HG03457 (cell line): ENCODE measurements around the gene AMOT.

Experiments
- ATAC-seq: cut with Tn5 transposase; IDR thresholded peaks from one replicate; pipeline ENCODE4 v1.9.1; 2021; ENCODE audit warnings: moderate number of reproducible peaks; ENCODE audit not compliant: unreplicated experiment

Gene AMOT

DNA sequence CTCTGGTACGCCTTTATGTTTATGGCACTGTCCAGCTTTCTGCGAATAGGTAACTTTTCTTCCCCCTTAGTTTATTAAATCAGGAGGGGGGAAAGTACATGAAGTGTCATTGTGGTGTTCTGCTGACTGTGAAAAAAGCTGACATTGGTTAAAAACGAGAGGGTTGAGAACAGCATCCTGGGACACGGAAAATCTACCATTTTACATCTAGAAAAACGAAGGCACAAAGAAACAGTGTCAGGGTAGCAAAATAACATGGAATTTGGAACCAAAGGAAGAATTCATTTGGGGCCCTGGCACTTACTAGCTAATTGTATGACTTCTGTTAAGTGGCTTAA, 1.2 kb upstream of the AMOT start:
- ATAC-seq = no peak

DNA sequence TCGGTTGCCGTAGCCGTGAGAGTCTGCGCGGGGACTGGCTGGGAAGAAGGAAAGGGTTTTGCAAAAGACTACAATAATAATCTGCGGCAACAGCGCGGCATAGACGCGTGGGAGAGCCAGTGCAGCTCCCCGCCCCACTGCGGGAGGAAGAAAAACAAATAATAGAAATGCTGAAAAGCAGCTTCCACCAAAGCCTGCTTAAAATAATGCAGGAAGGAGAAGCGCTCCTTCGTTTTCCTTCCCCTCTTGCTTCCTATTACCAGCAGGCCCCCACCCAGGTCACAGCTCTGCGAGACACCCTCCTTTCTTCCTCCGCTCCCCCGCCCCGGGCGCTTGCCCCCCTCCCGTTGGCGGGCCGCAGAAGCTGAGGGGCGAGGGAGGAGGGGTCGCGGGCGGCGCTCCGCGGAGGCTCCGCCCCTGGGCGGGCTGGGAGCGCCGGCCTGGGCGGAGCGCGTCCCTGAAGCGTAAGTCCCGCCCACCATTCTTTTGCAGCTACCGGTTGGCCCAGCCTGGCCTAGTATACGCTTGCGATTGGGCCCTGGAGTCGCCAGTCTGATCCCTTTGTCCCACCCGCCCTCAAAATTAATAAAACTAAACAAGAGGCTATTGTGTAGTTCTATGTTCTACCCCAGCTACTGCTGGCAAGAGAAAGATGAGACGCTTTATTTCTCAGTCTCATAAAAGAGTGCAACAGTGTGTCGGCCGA, 636 bp upstream of the AMOT start:
- peak; percentile 100 for ATAC-seq

DNA sequence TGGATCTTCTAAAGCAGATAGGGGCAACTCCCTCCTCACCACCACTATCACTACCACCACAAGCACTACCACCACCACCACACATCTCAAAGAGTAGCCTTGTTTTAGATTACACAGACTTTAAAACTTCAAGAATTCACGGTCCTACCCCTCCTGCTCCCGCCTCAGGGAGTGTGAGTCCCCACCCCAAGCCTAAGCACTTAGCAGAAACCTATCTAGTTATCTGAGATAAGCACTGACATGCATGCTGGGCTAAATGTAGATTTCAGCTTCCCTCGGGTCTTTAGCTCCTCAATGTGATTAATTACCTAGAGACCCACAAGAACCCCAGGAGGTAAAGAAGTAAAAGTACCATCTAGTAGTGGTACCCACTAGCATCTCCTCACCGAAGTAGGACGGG, 775 bp downstream of the AMOT start:
- ATAC-seq = no peak

DNA sequence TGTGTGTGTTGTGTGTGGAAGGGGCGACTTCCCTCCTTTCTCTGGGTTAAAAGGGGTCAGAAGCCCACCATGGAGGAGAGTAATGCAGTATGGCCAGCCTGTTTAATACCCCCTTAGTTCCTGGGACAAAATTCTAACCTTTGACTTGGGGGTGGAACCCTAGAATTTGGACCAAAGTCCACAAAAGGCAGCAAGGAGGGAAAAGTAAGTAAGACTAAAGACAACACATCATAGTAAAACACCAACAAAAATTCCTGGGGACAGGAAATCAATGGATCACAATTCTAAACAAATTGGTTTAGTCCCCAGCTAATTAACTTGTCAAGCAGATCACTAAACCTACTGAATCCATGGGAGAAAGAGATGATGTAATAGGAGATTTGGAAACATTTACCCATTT, 3.1 kb downstream of the AMOT start:
- no peak for ATAC-seq

DNA sequence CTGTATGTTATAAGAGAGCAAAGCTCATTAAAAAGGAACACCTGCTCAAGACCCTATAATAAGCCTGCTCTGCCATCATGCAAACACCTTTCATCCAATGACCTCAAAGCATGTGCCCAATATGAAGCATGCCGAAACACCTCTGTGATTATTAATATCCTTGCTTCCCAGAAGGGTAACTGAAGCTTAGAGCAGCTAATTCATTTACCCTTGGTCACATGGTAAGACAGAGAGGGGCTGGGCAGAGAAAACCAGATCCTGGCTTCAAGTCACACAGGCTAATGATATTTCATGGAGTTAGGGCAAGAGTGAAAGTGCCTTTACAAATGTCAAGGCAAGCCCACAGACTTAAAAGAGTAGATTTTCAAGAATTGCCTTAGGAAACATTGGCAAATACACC, 5.6 kb downstream of the AMOT start:
- no peak for ATAC-seq

DNA sequence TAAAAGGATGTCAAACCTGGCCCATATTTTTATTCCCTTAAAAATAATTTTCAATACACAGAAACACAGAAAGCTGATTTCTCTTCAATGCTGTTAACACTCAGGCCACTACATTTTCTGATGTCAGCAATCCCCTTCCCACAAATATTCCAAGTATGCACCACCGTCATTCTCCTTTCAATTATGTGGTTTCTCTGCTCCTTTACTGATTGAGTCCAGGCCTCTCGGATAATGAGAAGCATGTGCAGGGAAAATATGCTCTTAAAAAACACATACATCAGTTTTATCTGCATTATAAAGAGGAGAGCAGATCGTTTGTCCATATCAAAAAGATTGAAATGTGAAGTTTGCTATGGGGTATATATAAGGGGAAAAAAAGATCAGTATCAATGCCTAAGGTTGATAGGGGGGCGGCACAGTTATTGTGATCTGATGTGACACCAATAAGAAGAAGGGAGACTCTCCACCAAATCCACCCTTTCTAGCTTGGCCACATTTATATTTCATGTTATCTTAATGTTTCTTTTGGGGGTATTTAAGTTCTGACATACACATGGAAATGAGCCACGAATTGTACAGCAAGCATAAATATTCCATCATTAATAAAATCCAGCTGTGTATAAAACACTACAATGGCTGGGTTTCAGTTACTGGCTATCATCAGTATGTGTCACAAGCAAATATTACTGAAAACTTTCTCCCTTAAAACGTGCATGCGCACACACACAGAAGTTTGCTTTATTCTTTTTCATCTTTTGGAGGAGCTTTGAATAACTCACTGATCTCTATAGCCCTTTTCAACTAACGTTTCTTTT, 6.4 kb downstream of the AMOT start:
- no peak for ATAC-seq

DNA sequence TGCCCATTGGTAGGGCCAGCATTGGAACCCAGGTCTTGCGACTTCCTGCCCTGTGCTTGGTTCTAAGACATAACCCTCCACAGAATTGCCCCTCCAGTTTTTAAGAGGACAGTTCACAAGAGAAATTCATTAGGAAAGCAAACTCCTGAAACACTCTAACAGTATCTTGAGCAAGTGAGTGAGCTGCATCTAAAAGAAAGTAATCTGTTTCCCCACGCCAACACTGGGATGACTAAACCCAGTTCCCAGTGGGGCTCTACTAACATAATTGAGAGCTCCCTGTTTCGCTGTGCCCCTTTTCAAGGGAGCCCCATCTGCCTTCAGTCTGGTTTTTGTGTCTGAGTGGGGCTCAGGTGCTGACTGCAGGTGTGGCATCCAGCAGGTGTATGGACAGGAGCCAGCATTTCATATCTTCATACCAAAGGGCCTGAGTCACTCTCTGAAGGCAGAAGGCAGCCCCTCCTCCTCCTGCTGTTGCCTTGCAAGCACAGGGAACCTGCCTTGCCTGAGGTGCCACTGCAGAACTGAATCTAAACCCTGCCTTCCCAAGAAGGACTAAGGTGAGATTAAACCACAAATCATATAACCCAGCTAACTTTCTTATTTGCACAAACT, 8.0 kb downstream of the AMOT start:
- ATAC-seq = no peak

DNA sequence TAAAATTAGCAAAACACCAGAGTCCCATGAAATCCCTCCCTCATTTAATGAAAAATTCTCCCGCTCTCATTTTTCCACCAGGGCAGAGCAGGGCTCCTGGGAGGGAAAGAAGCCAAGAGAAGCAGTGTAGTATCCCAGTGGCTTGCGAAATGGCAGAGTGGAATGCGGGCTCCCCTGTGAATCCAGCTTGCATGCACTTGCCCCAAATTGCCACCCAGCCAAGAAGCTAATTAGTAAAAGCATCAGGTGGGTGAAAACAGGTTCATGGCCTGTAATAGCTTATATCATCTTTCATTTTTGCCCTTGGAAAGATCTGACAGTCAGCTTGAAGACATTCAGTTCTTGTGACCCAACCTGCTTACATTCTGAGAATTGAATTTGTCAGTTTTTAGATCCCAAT, 10.1 kb downstream of the AMOT start:
- ATAC-seq = no peak

DNA sequence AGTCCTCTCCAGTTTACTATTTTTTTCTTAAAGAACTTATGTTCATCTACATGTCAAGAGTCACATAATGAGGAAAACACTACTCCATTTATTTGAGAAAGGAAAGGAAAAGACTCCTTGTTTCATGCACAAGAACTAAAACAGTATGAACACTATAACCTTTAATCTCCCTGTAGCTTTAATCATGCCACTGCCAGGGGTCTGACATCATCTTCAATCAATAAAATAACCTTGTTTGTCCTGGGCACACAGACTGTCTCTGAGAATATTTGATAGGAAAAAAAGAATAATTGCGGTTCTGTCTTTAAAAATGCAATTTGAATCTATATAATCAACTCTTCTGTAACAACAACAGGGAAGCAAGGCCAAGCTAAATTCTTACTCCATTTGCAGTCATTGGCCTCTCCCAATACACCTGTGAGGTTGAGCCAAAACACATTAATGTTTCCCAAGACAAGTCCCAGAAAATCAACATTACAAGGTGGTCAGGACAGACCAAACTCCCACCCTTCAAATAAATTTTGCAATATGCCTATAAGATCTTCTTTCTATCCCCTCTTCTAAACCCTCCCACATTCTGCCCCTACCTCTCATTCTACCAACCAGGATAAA, 13.2 kb downstream of the AMOT start:
- no peak for ATAC-seq

DNA sequence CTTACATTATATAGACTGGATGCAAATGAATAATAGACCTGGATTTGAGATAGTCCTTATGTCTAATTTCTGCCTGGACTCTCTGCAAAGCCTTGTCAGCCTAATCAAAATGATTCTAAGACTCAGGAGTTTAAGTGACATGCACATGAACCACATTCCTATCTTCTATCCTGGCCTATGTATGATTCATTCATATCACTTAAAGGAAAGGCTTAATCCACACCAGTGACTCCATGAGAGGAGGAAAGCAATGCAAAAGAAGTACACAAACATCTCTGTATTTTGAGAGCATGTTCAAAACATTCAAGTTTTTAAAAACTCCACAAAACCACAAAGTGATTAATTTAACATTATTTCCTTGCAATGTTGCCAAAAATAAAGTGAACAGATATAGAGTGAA, 14.6 kb downstream of the AMOT start:
- no peak for ATAC-seq

DNA sequence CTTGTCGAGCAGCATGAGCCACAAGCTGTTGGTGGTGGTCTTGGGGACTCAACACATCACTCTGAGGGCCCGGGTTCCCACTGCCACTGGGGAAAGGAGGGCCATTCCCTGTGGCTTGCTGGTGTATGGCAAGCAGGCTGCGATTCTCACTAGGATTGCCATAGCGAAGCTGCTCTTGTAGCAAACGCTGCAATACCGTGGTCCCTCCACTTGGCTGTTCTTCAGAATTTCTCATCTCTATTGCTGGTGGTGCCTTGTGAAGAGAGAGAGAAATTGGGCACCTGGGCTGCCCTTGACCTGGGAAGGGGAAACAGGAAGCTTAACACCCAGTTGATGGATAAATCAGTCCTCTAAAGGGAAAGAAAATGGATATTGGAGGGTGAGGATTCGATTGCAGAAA, 17.7 kb downstream of the AMOT start:
- no peak for ATAC-seq

DNA sequence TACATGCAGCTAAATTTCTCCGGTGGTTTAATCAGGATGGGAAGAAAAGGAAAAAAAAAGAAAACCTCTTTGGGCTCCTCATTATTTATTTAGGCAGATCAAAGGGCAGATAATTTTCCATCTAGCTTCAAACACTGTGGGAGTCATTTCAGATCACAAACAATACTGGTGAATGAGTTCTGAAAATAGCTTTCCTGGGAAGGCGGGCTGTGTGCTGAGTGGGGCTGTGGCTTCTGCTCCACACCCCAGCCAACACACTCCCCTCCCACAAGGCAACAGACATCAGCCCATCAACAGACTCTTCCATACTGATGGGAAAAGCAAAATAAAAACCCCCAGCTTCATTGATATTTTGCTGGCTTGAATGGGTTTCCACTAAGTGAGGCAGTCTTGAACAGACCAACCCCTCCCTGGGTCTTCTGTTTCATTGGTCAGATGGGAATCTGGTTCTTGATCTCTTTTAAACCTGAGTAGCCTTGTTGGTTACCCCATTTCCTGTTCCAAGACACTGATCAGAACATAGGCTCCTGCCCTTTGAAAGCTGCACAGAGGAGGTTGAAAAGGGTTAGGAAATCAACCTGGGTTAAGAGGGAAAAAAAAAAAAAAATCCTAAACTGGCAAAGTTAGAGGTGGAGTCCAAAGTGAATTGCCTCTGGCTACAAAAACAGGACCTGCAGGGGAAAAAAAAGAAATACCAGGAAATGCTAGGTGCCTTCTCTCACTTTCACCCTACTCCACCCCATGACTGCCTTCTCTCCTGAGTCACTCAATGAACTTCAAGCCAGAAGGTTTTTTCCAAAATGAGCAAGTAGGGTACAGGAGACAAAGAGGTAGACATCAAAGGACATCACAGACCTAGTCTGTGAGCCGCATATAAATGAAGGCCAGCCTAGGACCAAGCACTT, 20.0 kb downstream of the AMOT start:
- ATAC-seq = no peak

DNA sequence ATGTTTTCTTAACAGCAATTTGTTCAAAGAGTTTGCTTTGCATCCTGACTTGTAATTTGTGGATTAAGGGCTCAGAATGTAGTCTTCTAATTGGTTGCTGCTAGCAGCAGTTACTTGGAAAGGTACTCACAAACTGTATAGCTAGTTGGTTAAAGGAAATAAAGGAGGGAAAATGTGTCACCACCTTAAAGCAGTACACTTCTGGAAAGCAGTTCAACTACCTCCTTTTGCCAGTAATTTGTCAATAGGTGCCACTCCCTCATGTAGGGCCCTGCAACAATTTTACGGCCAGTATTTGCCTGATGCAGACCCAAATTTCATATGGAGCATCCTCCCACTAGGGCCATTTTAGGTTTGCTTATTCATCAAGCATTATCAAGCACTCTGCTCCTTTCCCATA, 20.8 kb downstream of the AMOT start:
- no peak for ATAC-seq

DNA sequence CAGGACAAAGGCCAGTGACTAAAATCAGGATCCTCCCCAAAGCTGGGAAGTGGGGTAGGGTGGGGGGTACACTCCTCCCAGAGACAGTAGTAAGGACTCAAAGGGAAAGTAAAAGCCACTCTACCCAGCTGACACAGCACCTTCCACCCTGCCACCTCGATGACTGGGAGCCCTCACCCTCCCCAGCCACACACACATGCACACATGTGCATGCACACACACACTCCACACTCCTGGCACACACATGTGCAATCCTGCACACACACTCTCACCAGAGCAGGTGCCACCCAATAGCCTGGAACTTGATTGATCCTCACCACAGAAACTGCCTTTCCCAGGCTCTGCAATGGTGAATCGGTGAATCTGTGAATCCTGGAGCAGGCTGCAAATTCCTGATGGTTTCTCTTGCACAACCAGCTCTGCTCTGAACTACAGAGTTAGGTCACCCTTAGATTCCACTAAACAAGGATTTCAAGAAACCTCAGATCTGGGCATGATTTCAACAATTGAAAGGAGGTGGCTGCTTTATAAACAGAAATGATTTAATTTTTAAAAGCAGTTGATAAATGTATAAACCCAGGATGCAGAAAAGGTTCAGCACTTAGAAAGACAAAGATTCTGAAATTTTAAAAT, 21.5 kb downstream of the AMOT start:
- no peak for ATAC-seq

DNA sequence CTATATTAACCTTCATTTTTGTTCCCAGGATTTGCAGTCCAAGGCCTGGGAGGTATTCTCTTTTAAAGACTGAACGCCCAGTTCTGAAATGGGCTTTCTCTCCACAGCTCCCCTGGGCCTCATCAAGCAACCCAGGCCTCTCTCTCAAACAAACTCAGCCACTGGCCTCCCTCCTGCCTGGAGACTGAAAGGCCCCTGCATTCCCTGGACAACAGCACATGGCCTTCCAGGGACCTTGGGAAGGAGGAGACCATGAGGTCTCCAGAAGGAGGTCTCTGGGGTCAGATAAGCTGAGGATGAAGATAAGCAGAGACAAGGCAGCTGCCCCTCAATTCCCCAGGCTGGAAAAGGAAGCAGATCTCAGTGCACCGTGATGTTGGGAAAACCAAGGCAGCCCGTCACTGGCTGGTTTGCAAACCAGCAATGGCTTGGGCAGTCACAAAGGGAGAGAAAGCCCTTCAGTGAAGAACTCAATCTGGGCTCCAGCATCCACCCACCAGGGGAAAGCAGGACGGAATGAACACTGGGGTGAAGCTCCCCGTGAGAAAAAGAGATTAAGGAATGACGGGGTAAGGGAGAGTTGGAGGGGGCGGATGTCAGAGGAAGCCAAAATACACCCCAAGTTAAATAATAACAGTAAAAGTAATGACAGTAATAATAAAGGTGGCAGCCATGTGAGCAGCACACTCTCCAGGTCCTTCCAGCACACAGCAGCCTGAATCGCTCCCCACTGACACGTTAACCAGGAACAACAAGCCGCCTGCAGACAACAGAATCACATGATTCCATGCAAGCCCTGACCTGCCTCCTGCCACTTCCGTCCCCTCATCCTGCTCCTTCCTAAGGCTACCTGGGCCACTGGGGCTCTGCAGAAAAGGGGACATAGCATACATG, 22.3 kb downstream of the AMOT start:
- no peak for ATAC-seq

DNA sequence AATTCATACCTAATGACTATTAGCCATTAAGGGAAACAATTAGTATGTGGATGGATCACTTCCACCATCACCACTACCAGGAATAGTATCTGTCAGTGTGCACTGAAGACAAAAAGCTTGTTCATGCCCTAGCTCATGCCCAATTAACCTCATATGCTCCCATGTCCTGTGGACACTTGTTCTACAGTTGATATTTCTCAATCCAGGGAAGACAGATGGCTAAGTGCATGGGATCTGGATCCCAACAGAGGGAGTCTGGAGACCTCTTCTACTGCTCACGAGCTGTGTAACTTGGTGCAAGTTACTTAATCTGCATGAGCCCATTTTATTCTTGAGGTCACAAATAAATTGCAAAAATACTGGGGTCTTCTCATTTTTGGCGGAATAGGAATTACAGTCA, 23.7 kb downstream of the AMOT start:
- ATAC-seq = no peak

DNA sequence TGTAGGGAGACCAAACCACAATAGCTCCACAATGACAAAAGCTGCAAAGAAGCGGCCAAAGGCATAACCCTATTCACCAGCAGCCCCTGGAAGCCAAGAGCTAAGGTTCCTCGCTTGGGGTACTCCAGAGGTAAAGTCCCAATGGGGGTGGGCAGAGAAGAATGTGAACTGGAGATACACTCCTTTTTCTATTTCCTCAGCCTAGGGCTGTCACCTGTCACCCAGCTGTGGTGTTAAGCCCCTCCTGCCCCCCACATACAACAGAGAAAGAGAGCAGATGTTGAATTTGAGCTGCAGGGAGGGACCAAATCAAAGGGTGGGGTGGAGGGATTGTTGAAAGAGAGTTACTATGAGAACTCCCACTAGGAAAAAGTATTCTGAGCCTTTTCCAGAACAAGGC, 26.1 kb downstream of the AMOT start:
- no peak for ATAC-seq

DNA sequence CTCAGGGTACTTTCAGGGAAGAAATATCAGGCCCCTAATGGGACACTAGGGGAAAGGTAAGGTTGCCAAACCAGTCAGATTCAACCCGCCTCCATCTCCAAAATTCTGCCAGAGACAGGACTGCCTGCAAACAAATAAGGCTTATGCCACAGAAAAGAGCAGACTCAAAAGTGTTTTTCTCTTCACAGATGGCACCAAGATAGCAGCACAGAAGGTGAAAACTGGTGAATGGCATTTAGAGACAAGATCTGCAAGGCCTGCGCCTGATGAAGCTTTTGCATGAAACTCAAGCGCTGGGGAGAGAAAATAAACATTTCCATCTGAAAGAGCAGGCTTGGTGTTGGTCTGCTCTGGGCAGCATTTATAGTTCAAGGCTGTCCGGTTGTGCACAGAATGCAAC, 27.9 kb downstream of the AMOT start:
- no peak for ATAC-seq

DNA sequence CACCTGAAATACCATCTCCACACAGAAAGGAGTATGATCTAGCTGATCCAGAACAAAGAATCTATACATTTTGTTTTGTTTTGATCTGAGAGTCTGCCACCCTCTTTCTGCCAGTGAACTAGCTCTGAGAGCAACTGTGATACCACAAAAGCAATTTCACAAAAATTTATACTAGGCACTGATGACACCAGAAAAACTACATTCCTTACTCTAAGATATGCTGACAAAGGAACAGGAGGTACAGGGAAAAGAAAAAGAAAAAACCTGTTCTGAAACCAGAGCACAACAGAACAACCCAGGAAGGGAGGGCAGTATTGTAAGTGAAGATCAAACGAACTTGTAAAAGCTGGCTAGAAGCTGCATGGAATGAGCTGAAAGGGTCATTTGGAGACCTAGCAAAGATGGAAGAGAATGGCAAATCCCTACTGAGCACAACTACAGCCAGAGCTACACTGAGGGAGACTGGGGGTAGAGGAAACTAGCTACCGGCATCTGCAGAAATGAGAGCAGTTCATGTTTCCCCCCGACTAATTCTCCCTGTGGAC, 31.9 kb downstream of the AMOT start:
- no peak for ATAC-seq
